Transverse colon (tissue), 4 donors: ENCODE data around the gene NDRG3.

Experiments
- EP300 ChIP-seq: sonication (generic); formaldehyde crosslinking; IDR thresholded peaks from one replicate; pipeline ENCODE4 v1.6.1; 2017; ENCODE audit warnings: antibody characterized with exemption, low read depth
- POLR2A ChIP-seq: fragments of 450-650 bp; IDR thresholded peaks from one replicate; pipeline ENCODE4 v1.6.1; 2016; ENCODE audit warnings: antibody characterized with exemption, mild to moderate bottlenecking, moderate library complexity
- POLR2AphosphoS5 ChIP-seq, 3 donors: sonication (generic); formaldehyde crosslinking; IDR thresholded peaks; one replicate each; pipeline ENCODE4 v1.6.1; 2016; ENCODE audit warnings: antibody characterized with exemption in 3 of 3
- TF ChIP-seq, protein P1 (sequence below), 5 experiments: fragments of 200-600 bp in 3 of 5; fragments of 450-650 bp in 2 of 5; sonication (generic) in 3 of 5; IDR thresholded peaks; 1 replicate in 2 of 5; 2 replicates in 3 of 5; pipeline ENCODE4 v1.5.1; 2016 to 2017; ENCODE audit warnings: antibody characterized with exemption in 5 of 5, inconsistent platforms in 3 of 5, mild to moderate bottlenecking in 2 of 5, moderate library complexity in 1 of 5

DNA sequence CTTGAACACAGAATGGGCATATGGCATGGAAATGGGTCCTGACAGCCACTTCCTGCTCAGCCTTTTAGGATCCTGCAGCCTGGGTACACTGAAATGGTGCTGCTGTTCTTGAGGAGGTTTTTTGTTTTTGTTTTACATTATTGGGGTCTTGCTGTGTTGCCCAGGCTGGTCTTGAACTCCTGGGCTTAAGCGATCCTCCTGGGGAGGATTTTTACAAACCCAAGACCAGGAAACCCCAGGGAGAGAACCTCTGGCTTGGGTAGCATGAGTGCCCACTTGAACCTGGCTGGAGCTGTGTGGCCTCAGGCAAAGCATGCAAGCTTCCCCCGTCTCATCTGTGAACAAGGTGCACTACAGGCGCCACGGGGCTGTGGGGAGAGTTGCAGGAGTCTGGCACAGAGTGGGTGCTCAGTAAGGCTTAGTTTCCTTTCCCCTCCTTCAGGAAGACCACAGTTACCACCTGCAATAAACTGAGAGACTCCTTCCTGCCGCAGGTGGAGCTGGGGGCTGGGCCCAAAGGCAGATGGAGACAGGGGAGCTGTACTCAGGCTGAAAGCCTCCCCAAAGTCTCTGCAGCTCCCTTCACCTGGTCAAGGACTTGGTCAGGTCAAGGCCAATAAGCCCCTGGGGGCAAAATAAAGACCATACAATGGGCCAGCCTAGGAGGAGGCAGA, 101.7 kb downstream of the NDRG3 start:
- TF ChIP-seq EP300, result no peak
- no peak for TF ChIP-seq POLR2A
- TF ChIP-seq, protein P1, sequence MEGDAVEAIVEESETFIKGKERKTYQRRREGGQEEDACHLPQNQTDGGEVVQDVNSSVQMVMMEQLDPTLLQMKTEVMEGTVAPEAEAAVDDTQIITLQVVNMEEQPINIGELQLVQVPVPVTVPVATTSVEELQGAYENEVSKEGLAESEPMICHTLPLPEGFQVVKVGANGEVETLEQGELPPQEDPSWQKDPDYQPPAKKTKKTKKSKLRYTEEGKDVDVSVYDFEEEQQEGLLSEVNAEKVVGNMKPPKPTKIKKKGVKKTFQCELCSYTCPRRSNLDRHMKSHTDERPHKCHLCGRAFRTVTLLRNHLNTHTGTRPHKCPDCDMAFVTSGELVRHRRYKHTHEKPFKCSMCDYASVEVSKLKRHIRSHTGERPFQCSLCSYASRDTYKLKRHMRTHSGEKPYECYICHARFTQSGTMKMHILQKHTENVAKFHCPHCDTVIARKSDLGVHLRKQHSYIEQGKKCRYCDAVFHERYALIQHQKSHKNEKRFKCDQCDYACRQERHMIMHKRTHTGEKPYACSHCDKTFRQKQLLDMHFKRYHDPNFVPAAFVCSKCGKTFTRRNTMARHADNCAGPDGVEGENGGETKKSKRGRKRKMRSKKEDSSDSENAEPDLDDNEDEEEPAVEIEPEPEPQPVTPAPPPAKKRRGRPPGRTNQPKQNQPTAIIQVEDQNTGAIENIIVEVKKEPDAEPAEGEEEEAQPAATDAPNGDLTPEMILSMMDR (IDR thresholded peaks at IDR 0.05), result no peak
- TF ChIP-seq POLR2AphosphoS5 (IDR thresholded peaks at IDR 0.05), result no peak
